ENCODE data around the gene DDX43.

- no peak for TF ChIP-seq EZH2 (IDR thresholded peaks at IDR 0.05; ENCODE audit: borderline replicate concordance, insufficient read depth, low read length, poor library complexity, severe bottlenecking)
- TF ChIP-seq CTCF (IDR thresholded peaks at IDR 0.05; ENCODE audit: poor library complexity, severe bottlenecking): no peak
- TF ChIP-seq EP300 (conservative IDR thresholded peaks at IDR 0.05; ENCODE audit: poor library complexity, severe bottlenecking): no peak
- no peak for TF ChIP-seq RAD21 (conservative IDR thresholded peaks at IDR 0.05)
- TF ChIP-seq MXI1 (conservative IDR thresholded peaks at IDR 0.05; ENCODE audit: poor library complexity, severe bottlenecking): no peak
- no peak for TF ChIP-seq POLR2AphosphoS5 (IDR thresholded peaks at IDR 0.05)
These were observed 1.4 kb upstream of the DDX43 start for GRCh38 chr6:73393278-73393677.
